GM23248 (cell line): ENCODE measurements around the gene NEUROG1.

Source experiments
- EZH2 ChIP-seq: fragments of 200-600 bp; sonication (generic); IDR thresholded peaks from 2 replicates; pipeline ENCODE4 v1.6.1; 2018; ENCODE audit warnings: antibody characterized with exemption, mild to moderate bottlenecking; ENCODE audit not compliant: insufficient read depth, poor library complexity, severe bottlenecking
- EZH2phosphoT487 ChIP-seq: fragments of 200-600 bp; sonication (generic); IDR thresholded peaks from 2 replicates; pipeline ENCODE4 v1.6.1; 2018; ENCODE audit warnings: antibody characterized with exemption, moderate library complexity, mild to moderate bottlenecking, low read depth; ENCODE audit not compliant: insufficient read depth

- TF ChIP-seq EZH2 (no peak), EZH2phosphoT487 (no peak)
These were observed 44.0 kb downstream of the NEUROG1 start for GRCh38 chr5:135491552-135492318.
